ELR (cell line): ENCODE results near the gene EMC10.
A peak's percentile ranks its signal among the peaks of the same experiment; 100 is the strongest.

Experiments
- DNase-seq: peaks from one replicate; pipeline ENCODE4 v3.0.0-alpha.2; 2015; ENCODE audit warnings: low read depth

The EMC10 gene

GRCh38 chr19:50478901-50479715 lies 2.8 kb downstream of the EMC10 start:
- DNase-seq, result peak; percentile 75

GRCh38 chr19:50479761-50480251 lies 3.5 kb downstream of the EMC10 start:
- DNase-seq, result no peak

GRCh38 chr19:50480281-50481111 lies 4.2 kb downstream of the EMC10 start:
- DNase-seq, result no peak

GRCh38 chr19:50481351-50482149 lies 5.2 kb downstream of the EMC10 start:
- no peak for DNase-seq

GRCh38 chr19:50482271-50482855 lies 6.1 kb downstream of the EMC10 start:
- DNase-seq, result no peak

GRCh38 chr19:50482916-50483315 lies 6.6 kb downstream of the EMC10 start:
- DNase-seq, result no peak

- no peak for DNase-seq
Observed at GRCh38 chr19:50485284-50485955, 9.1 kb downstream of the EMC10 start.

GRCh38 chr19:50486823-50487515 lies 10.7 kb downstream of the EMC10 start:
- DNase-seq, result peak; percentile 53

- no peak for DNase-seq
Observed at GRCh38 chr19:50488389-50489194, 12.3 kb downstream of the EMC10 start.

GRCh38 chr19:50489461-50490011 lies 13.2 kb downstream of the EMC10 start:
- DNase-seq, result no peak

- DNase-seq, result no peak
Observed at GRCh38 chr19:50490411-50490811, 14.1 kb downstream of the EMC10 start.

- no peak for DNase-seq
Observed at GRCh38 chr19:50490991-50491472, 14.7 kb downstream of the EMC10 start.

- DNase-seq, result peak; percentile 10
Observed at GRCh38 chr19:50492303-50493052, 16.2 kb downstream of the EMC10 start.

- DNase-seq, result no peak
Observed at GRCh38 chr19:50493171-50493570, 16.9 kb downstream of the EMC10 start.

GRCh38 chr19:50494186-50495019 lies 18.1 kb downstream of the EMC10 start:
- no peak for DNase-seq

- no peak for DNase-seq
Observed at GRCh38 chr19:50495020-50495531, 18.8 kb downstream of the EMC10 start.
